CD14-positive monocyte (primary cell): Measurements from ENCODE around the gene PAK4. TPM values are rescaled to one million over a fixed set of nuclear protein-coding genes. Genes with fewer than 3 reads are reported as not detected.

Experiments
- DNase-seq, 3 donors: peaks; one replicate each; pipeline ENCODE4 v3.0.0-alpha.2; 2011 to 2022
- H2AFZ ChIP-seq: 2 replicates; pipeline ENCODE4 v1.6.0; 2012; ENCODE audit warnings: mild to moderate bottlenecking, low read depth, low read length, inconsistent platforms; ENCODE audit not compliant: insufficient read depth, poor library complexity, severe bottlenecking
- H3K27ac ChIP-seq, 2 donors: 1 replicate in 1 of 2; 2 replicates in 1 of 2; pipeline ENCODE4 v1.5.1; 2012 to 2013; ENCODE audit warnings: low read length in 2 of 2, control low read depth in 1 of 2, inconsistent platforms in 1 of 2, low read depth in 1 of 2, mild to moderate bottlenecking in 1 of 2
- H3K27me3 ChIP-seq, 2 donors: one replicate each; pipeline versions ENCODE4 v1.6.0 to v1.6.1; 2011 to 2013; ENCODE audit warnings: low read length in 2 of 2; ENCODE audit not compliant: control insufficient read depth in 2 of 2, insufficient read depth in 2 of 2
- H3K36me3 ChIP-seq, 2 donors: replicated peaks in 1 of 2; 1 replicate in 1 of 2; 2 replicates in 1 of 2; pipeline versions ENCODE4 v1.5.1 to v1.6.1; 2012 to 2013; ENCODE audit warnings: low read length in 2 of 2, control low read depth in 1 of 2, inconsistent platforms in 1 of 2, mild to moderate bottlenecking in 1 of 2; ENCODE audit not compliant: insufficient read depth in 2 of 2, control insufficient read depth in 1 of 2
- H3K4me1 ChIP-seq, 2 donors: 1 replicate in 1 of 2; 2 replicates in 1 of 2; pipeline versions ENCODE4 v1.5.1 to v1.6.1; 2012 to 2013; ENCODE audit warnings: low read length in 2 of 2, control low read depth in 1 of 2, inconsistent platforms in 1 of 2, mild to moderate bottlenecking in 1 of 2, moderate library complexity in 1 of 2; ENCODE audit not compliant: insufficient read depth in 2 of 2, control insufficient read depth in 1 of 2
- H3K4me2 ChIP-seq: replicated peaks from 2 replicates; pipeline ENCODE3; 2012; ENCODE audit warnings: low read length, moderate library complexity, mild to moderate bottlenecking; ENCODE audit not compliant: poor library complexity, severe bottlenecking; ENCODE audit errors: extremely low read depth
- H3K4me3 ChIP-seq, 3 experiments: fragments of 200-600 bp in 1 of 3; sonication (generic) in 1 of 3; replicated peaks in 1 of 3; 1 replicate in 2 of 3; 2 replicates in 1 of 3; pipeline ENCODE4 v1.5.1; 2011 to 2013; ENCODE audit warnings: low read length in 3 of 3, mild to moderate bottlenecking in 3 of 3, control low read depth in 2 of 3, low read depth in 2 of 3, inconsistent platforms in 1 of 3, moderate library complexity in 1 of 3
- H3K79me2 ChIP-seq: 2 replicates; pipeline ENCODE4 v1.6.0; 2012; ENCODE audit warnings: mild to moderate bottlenecking, control low read depth, inconsistent platforms, low read length, moderate library complexity; ENCODE audit not compliant: insufficient read depth
- H3K9ac ChIP-seq: 2 replicates; pipeline ENCODE4 v1.6.0; 2017; ENCODE audit warnings: low read length, mild to moderate bottlenecking; ENCODE audit not compliant: insufficient read depth, poor library complexity, severe bottlenecking
- H3K9me3 ChIP-seq, 2 donors: replicated peaks in 1 of 2; 1 replicate in 1 of 2; 2 replicates in 1 of 2; pipeline versions ENCODE4 v1.5.1 to v1.6.1; 2012 to 2013; ENCODE audit warnings: low read length in 2 of 2, control low read depth in 1 of 2; ENCODE audit not compliant: control insufficient read depth in 1 of 2, insufficient read depth in 1 of 2
- H4K20me1 ChIP-seq: 2 replicates; pipeline ENCODE4 v1.6.0; 2012; ENCODE audit warnings: mild to moderate bottlenecking, low read length, control low read depth, moderate library complexity; ENCODE audit not compliant: insufficient read depth
- H3K27ac Mint-ChIP-seq, 7 donors: one replicate each; pipeline ENCODE4 v1.8.0; 2020; ENCODE audit warnings: mild to moderate bottlenecking in 7 of 7, mixed read lengths in 7 of 7, moderate library complexity in 6 of 7, inconsistent platforms in 2 of 7
- H3K27me3 Mint-ChIP-seq, 3 donors: one replicate each; pipeline ENCODE4 v1.8.0; 2021 to 2022; ENCODE audit warnings: low read depth in 3 of 3, mild to moderate bottlenecking in 3 of 3, mixed read lengths in 3 of 3, moderate library complexity in 3 of 3, inconsistent platforms in 1 of 3
- H3K36me3 Mint-ChIP-seq, 2 donors: one replicate each; pipeline ENCODE4 v1.8.0; 2020; ENCODE audit warnings: mixed read lengths in 2 of 2, inconsistent platforms in 1 of 2, mild to moderate bottlenecking in 1 of 2
- H3K4me1 Mint-ChIP-seq: one replicate; pipeline ENCODE4 v1.8.0; 2020; ENCODE audit warnings: mild to moderate bottlenecking, mixed read lengths
- H3K4me3 Mint-ChIP-seq, 2 donors: one replicate each; pipeline ENCODE4 v1.8.0; 2020; ENCODE audit warnings: mild to moderate bottlenecking in 2 of 2, mixed read lengths in 2 of 2, moderate library complexity in 1 of 2
- H3K9me3 Mint-ChIP-seq, 7 donors: one replicate each; pipeline ENCODE4 v1.8.0; 2020 to 2022; ENCODE audit warnings: mixed read lengths in 7 of 7, mild to moderate bottlenecking in 6 of 7, moderate library complexity in 6 of 7, inconsistent platforms in 2 of 7
- WGBS: methylation state at CpG from one replicate; pipeline ENCODE4 v1.1.5; 2013; ENCODE audit warnings: missing lambda C conversion rate; ENCODE audit not compliant: insufficient coverage; 5-methylcytosine and 5-hydroxymethylcytosine counted together
- intact Hi-C, 2 donors: fragments of 100-400 bp; cut with micrococcal nuclease; formaldehyde crosslinking; loops; one replicate each; pipeline versions ENCODE4 v1.15.0 to v1.15.1; 2023
- polyA plus RNA-seq, 3 donors: library from polyadenylated mRNA; depleted of rRNA in 1 of 3; unstranded in 2 of 3; stranded (reverse) in 1 of 3; fragments of 300-500 nt in 2 of 3; fragments of >200 nt in 1 of 3; fragmentation: Illumina TruSeq in 2 of 3; gene quantifications; 1 replicate in 2 of 3; 2 replicates in 1 of 3; pipeline ENCODE4 v1.2.3, GENCODE V29; 2012 to 2021
- TF ChIP-seq, protein P1 (sequence below): fragments of 200-600 bp; IDR thresholded peaks from one replicate; pipeline ENCODE4 v1.8.0; 2022; ENCODE audit warnings: antibody characterized with exemption, mild to moderate bottlenecking

PAK4 gene
- polyA plus RNA-seq, 3 donors = 1.3 to 11.3 (median 1.5) TPM

DNA sequence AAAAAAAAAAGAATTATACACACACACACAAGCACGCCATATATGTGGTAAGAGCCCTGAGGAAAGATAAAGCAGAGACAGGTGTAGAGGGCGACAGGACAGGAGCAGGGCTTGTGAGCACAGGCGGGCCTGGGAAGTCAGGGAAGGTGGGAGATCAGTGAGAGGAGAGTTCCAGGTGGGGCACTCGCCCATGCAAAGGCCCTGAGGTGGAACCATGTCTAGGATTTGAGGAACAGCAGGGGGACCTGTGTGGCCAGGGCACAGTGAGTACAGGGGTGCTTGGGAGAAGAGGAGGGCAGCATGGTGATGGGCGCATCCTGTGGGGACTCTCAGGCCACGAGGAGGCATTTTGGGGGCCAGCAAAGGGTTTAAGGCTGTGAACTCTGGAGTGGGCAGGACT, 38.7 kb downstream of the PAK4 start:
- no peaks in the 10 kb centered on the region for H3K36me3 ChIP-seq
- Mint-ChIP-seq H3K36me3 (no peaks in the 10 kb centered on the region), H3K9me3 (no peaks in the 10 kb centered on the region), H3K4me3 (no peak overlapping the region), H3K27ac (no peak overlapping the region), H3K4me1 (peaks cover 14% of the 10 kb centered on the region), H3K27me3 (peaks cover 0 to 4% (median 0%) of the 10 kb centered on the region in 3 donors)
- peaks cover 0 to 16% of the 10 kb centered on the region in 2 donors for H3K4me1 ChIP-seq
- WGBS = 95% methylated on average over 5 of the region's 6 CpGs
- no peaks in the 10 kb centered on the region for H3K9me3 ChIP-seq
- H3K9ac ChIP-seq = no peak overlapping the region
- TF ChIP-seq, protein P1, sequence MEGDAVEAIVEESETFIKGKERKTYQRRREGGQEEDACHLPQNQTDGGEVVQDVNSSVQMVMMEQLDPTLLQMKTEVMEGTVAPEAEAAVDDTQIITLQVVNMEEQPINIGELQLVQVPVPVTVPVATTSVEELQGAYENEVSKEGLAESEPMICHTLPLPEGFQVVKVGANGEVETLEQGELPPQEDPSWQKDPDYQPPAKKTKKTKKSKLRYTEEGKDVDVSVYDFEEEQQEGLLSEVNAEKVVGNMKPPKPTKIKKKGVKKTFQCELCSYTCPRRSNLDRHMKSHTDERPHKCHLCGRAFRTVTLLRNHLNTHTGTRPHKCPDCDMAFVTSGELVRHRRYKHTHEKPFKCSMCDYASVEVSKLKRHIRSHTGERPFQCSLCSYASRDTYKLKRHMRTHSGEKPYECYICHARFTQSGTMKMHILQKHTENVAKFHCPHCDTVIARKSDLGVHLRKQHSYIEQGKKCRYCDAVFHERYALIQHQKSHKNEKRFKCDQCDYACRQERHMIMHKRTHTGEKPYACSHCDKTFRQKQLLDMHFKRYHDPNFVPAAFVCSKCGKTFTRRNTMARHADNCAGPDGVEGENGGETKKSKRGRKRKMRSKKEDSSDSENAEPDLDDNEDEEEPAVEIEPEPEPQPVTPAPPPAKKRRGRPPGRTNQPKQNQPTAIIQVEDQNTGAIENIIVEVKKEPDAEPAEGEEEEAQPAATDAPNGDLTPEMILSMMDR = no peak
- no peaks in the 10 kb centered on the region for H4K20me1 ChIP-seq
- DNase-seq = no peak
- intact Hi-C loops = no loop called here
- no peak overlapping the region for H3K27ac ChIP-seq
- H2AFZ ChIP-seq = no peak overlapping the region
- H3K27me3 ChIP-seq = no peaks in the 10 kb centered on the region
- H3K4me3 ChIP-seq = no peak overlapping the region
- H3K79me2 ChIP-seq = no peaks in the 10 kb centered on the region
- no peak overlapping the region for H3K4me2 ChIP-seq

DNA sequence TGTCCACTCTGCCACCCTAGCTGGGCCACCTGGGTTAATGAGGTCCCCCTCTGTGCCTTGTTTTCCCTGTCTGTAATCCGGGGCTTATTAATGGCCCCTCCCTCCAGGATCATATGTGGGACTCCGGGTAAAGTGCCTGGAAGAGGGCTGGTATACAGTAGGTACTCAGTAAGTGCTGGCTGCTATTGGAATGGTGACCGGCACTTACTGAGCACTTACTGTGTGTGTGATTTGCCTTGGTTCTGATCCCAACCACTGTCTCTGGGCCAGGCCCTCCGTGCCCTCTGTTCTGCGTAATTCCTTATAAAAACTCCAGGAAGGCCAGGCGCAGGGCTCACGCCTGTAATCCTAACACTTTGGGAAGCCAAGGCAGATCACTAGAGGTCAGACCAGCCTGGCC, 40.3 kb downstream of the PAK4 start:
- Histone ChIP-seq H3K9ac (no peak overlapping the region), H3K36me3 (peaks cover 5 to 12% of the 10 kb centered on the region in 2 donors), H3K79me2 (no peaks in the 10 kb centered on the region), H3K27ac (no peak overlapping the region), H3K4me1 (peaks cover 0 to 4% of the 10 kb centered on the region in 2 donors), H3K27me3 (no peaks in the 10 kb centered on the region), H2AFZ (no peak overlapping the region), H3K9me3 (no peaks in the 10 kb centered on the region), H4K20me1 (no peaks in the 10 kb centered on the region), H3K4me3 (no peak overlapping the region), H3K4me2 (no peak overlapping the region)
- intact Hi-C loops = no loop called here
- Mint-ChIP-seq H3K27me3 (peaks cover 0 to 4% (median 0%) of the 10 kb centered on the region in 3 donors), H3K36me3 (peaks cover 4 to 9% of the 10 kb centered on the region in 2 donors), H3K9me3 (no peaks in the 10 kb centered on the region), H3K4me1 (peaks cover 3% of the 10 kb centered on the region), H3K4me3 (no peak overlapping the region), H3K27ac (peak overlapping the region in 1 of 7 donors; percentile 18)
- DNase-seq = no peak
- TF ChIP-seq, protein P1 = no peak
- WGBS = 100% methylated on average over 5 of the region's 7 CpGs
